Kidney glomerular epithelial cell (primary cell): ENCODE results near the gene ZNF683.

Experiments
- DNase-seq: peaks from one replicate; lab custom pipeline; 2025; lab: John Stamatoyannopoulos, UW

ZNF683 gene

GRCh38 chr1:26358411-26359384 is 13.9 kb downstream of the ZNF683 start:
- DNase-seq: no peak

- DNase-seq: no peak
Observed at GRCh38 chr1:26357121-26357602, 15.4 kb downstream of the ZNF683 start.

DNA sequence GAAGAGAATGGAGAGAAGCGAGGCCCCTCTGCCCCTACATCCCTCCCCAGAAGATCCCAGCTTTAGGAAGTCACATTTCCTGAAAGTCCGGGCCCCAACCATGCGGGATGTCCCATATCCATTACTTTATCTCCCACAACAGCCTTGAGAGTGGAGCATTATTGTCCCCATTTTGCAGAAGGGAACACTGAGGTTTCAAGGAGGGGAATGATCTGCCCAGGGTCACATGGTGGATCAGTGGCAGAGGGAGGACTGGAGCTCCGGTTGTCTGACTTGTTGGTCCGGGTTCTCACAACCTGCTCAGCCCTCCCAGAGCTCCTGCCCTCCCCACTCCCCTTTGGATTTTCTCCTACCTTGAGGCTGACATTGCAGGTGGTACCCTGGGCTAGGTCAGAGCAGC is 16.4 kb downstream of the ZNF683 start:
- no peak for DNase-seq

DNA sequence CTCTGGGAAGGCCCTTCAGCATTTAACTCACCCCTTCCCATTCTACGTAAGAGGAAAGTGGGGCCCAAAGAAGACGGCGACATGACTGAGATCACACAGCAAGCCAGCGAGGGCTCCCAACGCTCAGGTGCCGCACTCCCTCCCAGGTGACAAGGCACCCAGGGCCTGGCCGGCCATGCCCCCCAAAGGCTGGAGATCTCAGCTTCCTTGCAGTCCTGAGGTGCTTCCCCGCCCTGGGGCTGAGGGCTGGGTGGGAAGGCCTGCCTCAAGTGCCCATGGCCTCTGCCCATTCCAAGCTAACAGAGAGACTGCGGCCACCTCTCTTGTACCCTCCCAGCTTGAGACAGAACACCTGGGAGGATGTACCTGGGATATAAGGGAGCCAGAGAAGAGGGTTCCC is 17.6 kb downstream of the ZNF683 start:
- no peak for DNase-seq

DNA sequence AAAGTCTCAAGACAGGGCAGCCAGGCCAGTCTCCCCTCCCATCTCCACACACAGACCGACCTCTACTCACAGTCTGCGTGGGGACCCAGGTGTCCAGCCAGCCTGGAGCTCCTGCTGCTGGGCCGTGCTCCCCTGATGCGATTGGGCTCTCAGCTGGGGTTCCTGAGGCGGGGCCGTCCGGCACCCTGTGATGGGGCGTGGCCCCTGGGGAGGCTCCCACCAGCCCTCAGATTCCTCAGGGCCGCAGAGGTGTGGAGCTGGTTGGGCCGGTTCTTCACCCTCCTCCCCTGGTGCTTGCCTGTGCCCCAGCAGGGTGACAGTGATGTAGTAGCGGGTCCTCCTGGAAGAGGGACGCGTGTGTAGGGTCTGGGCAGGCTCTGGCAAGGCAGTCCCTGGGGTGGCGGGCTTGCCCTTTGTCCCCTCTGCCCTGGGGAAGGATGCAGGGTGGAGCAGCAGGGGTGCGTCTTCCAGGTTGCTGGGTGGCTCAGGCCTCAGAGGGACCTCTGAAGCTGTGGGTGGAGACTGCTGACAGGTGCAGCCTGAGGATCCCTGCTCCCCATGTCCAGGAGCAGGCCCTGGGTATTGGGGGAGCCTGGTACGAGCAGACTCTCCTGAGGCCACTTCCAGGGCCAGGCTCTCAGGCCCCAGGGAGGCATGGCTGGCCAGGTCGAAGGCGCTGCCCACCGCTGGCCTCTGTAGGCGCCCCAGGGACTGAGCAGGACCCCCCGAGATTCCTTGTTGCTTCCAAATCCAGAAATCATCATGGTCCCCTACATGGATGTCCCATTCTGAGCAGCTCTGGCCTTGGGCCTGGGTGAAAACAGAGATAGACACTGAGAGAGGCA is 18.4 kb downstream of the ZNF683 start, which contains the start of gene CRYBG2:
Gene CRYBG2, minus strand, starts transcription at position 155 of the 845 bp plus-strand sequence. CDS start 7,473 bp downstream, outside the sequence.
- DNase-seq: no peak

DNA sequence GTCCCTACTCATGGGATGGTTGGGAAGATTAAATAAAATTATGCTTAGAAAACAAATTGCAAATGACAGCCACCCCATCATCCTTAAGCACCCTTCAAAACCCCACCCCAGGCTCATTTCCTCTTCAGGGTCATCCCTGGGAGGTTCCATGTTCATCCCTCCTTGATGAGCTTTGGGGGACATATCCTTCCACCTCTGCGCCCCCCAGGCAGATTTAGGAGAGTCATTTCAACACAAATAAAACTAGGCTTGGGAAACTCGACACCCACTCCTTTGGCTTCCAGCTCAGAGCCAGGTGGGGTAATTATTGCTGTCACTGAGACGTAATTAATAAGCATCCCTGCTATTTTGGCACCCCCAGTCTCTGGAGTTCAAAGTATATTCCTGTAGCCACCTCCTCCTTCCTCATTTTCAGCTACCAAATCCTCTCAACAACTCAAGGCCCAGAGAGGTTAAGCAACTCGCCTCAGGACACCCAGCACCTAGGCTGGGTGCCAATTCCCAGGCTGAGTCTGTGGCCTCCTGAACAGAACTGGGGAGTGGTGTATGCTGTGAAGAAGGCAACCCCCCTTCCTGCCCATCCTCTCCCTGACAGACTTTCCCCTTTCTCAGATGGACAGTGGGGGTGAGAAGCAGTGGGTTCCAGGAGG is 19.2 kb downstream of the ZNF683 start:
- no peak for DNase-seq

DNA sequence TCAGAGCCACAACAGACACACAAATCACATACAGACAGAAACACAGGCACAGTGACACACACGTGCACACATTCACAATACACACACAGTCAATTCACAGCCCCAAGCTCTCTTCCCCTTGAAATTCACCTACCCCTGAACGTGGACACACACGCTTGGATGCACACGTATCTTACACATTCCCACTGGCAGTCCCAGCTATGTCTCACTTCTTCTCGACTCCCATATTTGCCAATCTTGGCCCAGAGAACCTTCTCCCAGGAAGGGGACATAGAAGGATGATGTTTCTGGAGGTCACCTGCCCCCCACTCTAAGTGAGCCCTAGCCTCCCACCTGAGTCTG is 20.2 kb downstream of the ZNF683 start:
- no peak for DNase-seq

DNA sequence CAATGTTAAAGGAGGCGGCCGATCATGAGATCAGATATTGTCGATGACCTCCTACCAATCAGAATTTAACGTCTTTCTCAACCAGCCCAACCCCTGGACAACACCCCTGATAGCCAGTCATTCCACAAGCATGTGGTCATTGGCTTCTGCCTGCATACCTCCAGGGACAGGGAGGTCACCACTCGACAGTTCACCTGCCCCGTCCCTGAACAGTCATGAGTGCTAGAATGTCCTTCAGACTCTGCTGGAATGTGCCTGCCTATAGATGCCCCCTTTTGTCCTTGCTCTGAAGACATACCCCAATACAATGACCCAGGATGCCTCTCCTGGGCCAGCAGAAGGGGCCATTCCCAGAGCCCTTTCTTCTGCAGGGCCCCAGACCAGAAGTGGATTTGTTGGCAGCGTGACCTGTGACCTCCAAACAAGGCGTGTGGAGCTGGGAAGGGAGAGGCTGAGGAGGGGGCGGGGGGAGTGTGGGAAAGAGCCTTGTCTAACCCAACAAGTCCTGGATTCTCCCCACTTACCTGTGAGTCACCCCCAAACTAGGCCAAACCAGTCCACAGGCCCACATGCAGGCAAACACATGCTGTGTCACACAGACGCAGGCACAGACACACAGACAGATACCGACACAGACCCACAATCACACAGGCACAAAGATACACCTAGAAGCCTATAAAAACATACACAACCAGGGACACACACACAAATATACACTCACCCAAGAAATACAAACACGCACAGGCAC is 20.8 kb downstream of the ZNF683 start:
- peak; percentile 36 for DNase-seq

- DNase-seq: peak; percentile 40
Observed at GRCh38 chr1:26350701-26351589, 21.6 kb downstream of the ZNF683 start.

DNA sequence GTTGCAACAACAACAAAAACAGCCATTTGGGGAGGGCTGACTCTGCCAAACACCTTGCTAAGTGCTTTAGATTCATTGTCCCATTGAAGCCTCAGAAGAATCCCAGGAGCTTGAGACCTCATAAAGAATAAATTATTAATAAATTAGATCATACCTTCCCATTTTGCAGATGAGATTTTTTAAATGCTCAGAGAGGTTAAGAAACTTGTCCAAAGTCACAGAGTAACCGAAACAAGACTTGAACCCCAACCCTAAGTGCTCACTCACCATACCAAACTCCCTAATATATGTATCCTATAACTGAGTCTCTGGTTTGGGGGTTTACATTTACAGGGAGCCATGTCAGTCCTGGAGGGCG is 22.2 kb downstream of the ZNF683 start:
- peak; percentile 5 for DNase-seq

DNA sequence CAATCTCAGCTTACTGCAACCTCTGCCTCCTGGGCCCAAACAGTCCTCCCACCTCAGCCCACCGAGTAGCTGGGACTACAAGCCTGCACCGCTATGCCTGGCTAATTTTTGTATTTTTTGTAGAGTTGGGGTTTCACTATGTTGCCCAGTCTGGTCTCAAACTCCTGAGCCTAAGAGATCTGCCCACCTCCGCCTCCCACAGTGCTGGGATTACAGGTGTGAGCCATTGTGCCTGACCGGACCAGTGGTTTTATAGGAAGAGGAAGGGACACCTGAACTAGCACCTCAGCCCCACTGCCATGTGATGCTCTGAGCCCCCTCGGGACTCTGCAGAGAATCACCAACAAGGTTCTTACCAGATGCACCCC is 22.7 kb downstream of the ZNF683 start:
- DNase-seq: peak; percentile 63

DNA sequence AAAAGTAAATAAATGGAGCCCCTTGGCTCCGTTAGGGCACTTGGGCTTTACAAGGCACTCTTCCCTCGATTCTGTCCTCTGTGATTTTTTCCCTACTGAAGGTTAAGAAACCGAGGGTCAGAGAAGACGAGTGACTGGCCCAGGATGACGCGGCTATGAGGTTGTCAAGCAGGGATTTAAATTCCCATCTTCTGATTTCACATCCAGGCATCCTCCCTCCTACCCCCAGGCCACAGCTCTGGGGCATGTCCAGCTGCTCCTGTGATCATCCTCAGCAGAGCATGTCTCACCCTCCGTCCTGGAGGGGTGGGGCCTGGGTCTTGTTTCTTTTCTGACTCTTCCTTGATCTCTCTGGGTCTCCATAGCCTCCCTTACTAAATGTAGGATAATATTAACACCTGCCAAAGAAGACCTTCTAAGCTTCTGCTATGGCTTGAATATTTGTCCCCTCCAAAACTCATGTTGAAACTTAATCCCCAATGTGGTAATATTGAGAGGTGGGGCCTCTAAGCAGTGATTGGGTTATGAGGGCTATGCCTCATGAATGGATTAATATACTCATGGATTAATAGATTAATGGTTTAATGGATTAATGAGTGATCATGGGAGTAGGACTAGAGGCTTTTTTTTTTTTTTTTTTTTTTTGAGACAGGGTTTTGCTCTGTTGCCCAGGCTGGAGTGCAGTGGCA is 23.2 kb downstream of the ZNF683 start:
- peak; percentile 83 for DNase-seq

- DNase-seq: no peak
Observed at GRCh38 chr1:26346274-26347033, 26.1 kb downstream of the ZNF683 start.

DNA sequence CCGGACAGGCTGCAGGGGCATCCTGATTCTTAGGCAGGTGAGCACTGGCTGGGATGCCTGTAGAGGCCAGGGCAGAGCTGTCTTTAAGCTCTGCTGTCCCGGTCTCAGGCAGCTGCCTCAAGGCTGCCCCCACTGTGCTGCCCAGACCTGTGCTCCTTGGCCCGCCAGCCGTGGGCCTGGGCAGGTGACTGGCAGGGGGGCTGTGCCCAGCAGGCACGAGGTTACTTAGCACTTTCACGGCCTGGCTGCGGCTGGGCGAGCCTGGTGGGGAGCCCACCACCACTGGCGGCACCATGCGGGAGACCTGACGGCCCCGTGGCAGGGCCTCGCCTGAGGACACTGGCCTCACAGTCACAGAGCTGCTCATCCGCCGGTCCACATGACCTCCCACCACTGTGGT is 26.8 kb downstream of the ZNF683 start:
- no peak for DNase-seq

- DNase-seq: no peak
Observed at GRCh38 chr1:26344147-26344920, 28.2 kb downstream of the ZNF683 start.

DNA sequence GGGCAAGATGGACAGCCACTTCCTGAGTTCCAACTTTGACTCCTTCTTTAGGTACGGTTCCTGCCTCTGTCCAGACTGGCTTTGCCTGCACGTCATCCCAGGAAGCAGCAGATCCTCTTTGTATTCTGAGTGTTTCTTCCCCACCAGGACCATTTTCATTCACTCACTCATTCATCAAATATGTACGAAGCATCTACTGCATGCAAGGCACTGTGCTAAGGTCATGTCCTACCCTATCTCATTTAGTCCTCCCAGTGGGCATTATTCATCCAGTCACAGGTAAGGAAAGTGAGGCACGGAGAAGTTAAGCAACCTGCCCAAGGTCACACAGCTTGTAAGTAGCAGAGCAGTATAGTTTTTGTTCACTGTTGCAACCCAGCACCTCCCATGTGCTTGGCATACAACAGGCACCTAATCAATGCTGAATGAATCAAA is 32.5 kb downstream of the ZNF683 start:
- no peak for DNase-seq

DNA sequence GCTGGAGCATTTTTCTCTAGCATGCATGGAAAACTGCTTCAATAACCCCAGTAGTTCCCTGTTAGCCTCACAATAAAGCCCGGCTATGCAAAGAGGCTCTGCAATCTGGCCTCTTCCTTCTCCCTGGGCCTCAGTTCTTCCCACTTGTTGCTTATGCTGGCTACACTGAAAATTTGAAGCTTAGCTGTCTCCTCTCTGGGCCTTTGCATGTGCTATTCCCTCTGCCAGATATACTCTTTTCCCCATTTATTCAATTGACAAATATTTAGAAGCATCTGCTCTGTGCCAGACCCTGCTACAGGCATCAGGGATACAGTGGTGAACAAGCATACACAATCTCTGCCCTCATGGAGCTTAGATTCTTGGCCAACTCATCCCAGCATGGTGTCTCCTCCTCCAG is 33.9 kb downstream of the ZNF683 start:
- DNase-seq: no peak

DNA sequence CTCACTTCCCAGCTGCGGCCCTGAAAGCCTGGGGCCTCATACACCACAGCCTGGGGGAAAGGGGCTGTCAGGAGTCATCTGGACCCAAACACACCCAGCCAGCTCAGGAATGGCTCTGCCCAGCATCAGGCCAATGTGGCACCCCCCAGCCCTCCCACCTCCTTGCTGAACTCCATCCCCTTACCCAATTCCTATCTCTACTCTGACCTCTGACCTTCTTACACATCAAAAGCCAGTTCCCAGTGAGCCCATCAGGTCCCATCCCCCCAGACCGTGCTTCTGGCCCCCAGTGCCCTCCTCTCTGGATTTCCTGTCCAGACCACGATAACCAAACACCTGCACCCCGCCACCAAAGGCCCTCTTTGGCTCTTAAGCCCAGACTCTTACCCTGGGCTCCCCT is 34.9 kb downstream of the ZNF683 start:
- no peak for DNase-seq

DNA sequence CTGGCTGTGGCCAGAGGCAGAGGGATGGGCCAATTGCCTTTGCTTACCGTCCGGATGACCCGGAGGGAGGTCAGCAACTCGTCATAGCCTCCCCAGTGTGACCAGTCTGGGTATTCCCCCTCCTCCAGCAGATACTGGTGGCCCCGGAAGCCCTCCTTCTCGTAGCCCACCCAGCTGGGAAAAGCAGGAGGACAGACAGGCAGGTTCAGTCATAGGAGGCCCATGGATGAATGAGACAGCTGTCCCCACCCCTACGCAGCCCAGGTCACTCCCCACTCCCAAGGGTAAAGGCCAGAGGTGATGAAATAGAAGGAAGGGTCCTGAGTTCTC is 35.4 kb downstream of the ZNF683 start:
- DNase-seq: no peak
